ENCODE measurements around the gene GALNT17. TPM values are rescaled to one million over a fixed set of nuclear protein-coding genes. Genes with fewer than 3 reads are reported as not detected.

Gene GALNT17
- total RNA-seq, 4 donors from 2014 or later: 66.0 to 97.9 (median 76.0) TPM

DNA sequence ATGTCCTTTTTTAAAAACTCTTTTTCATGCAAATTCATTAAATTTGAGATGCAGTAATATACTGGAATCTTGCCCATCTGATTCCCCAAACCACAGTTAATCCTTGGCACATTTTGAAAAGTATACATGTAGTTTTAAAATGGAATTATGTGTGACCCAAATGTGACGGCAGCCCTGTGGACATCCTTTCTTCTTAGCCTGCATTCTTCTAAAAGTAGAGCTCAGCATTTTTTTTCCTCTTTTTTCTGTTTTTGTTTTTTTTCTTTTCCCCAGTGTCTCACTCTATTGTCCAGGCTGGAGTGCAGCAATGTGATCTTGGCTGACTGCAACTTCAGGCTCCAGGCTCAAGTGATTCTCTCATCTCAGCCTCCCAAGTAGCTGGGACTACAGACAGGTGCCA is 338.9 kb downstream of the GALNT17 start:
- TF ChIP-seq EP300 (IDR thresholded peaks at IDR 0.05) (no peak), POLR2A (IDR thresholded peaks at IDR 0.05) (no peak)
- TF ChIP-seq, protein P1, sequence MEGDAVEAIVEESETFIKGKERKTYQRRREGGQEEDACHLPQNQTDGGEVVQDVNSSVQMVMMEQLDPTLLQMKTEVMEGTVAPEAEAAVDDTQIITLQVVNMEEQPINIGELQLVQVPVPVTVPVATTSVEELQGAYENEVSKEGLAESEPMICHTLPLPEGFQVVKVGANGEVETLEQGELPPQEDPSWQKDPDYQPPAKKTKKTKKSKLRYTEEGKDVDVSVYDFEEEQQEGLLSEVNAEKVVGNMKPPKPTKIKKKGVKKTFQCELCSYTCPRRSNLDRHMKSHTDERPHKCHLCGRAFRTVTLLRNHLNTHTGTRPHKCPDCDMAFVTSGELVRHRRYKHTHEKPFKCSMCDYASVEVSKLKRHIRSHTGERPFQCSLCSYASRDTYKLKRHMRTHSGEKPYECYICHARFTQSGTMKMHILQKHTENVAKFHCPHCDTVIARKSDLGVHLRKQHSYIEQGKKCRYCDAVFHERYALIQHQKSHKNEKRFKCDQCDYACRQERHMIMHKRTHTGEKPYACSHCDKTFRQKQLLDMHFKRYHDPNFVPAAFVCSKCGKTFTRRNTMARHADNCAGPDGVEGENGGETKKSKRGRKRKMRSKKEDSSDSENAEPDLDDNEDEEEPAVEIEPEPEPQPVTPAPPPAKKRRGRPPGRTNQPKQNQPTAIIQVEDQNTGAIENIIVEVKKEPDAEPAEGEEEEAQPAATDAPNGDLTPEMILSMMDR (IDR thresholded peaks at IDR 0.05): no peak
- peaks cover 0 to 6% (median 0%) of the 10 kb centered on the region in 4 donors for H3K9me3 ChIP-seq

DNA sequence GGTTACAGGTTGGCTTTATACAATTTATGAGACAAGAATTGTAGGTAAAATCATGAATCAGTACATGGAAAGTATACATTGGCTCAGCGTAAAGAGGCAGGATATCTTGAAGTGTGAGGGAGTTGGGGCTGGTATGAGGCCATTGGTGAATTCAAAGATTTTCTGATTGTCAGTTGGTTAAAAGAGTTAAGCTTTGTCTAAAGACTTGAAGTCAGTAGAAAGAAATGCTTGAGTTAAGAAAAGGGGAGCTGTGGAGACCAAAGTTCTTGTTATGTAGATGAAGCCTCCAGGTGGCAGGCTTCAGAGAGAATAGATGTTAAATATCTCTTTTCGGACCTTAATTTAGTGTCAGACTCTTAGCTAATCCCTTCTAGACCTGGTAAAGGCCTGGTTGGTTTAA is 341.0 kb downstream of the GALNT17 start:
- WGBS, 2 donors: 93 to 94% methylated on average over 2 of the region's 2 CpGs
- Histone ChIP-seq H3K27ac (no peak overlapping the region), H3K9me3 (peaks cover 0 to 6% (median 0%) of the 10 kb centered on the region in 4 donors), H3K36me3 (peaks cover 0 to 5% (median 0%) of the 10 kb centered on the region in 3 donors), H3K27me3 (no peaks in the 10 kb centered on the region), H3K4me3 (no peak overlapping the region), H3K4me1 (no peaks in the 10 kb centered on the region)
- TF ChIP-seq EP300 (IDR thresholded peaks at IDR 0.05) (no peak), POLR2A (IDR thresholded peaks at IDR 0.05) (no peak)
- TF ChIP-seq, protein P1 (IDR thresholded peaks at IDR 0.05): no peak
- DNase-seq (ENCODE audit: low spot score in 2 of 2): no peak

More for the DNA sequence above, 338.9 kb downstream of the GALNT17 start:
- Histone ChIP-seq H3K27me3 (no peaks in the 10 kb centered on the region), H3K4me3 (no peak overlapping the region), H3K27ac (no peak overlapping the region), H3K36me3 (peaks cover 0 to 5% (median 0%) of the 10 kb centered on the region in 3 donors), H3K4me1 (no peaks in the 10 kb centered on the region)
- no peak for DNase-seq (ENCODE audit: low spot score in 2 of 2)
- 24 to 33% methylated on average over 1 of the region's 1 CpG for WGBS, 2 donors

DNA sequence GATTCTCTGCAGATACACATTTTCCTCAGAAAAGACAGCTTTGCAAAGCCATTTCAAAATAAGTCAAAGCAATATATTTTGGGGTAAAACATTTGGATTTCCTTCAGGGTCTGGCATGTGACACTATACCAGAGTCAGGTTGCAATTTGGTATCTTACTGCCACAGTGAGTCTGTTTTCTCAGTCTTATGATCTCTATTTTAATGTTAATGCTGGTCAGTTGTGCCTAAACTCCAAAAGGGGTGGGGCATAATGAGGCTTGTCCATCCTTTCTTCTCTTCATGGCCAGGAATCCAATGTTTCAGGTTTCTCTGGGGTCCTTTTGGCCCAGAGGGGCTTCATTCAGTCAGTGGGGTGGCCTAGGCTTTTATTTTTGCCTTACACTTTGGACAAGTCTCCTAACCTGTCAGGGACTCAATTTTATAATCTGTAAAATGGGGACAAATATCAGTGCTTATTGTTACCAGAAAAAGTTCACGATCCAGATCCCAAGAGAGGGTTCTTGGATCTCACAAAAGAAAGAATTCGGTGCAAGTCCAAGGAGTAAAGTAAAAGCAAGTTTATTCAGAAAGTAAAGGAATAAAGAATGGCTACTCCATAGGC is 341.5 kb downstream of the GALNT17 start:
- Histone ChIP-seq H3K9me3 (peaks cover 0 to 6% (median 0%) of the 10 kb centered on the region in 4 donors), H3K27ac (no peak overlapping the region), H3K27me3 (no peaks in the 10 kb centered on the region), H3K36me3 (peaks cover 0 to 5% (median 0%) of the 10 kb centered on the region in 3 donors), H3K4me3 (no peak overlapping the region), H3K4me1 (no peaks in the 10 kb centered on the region)
- no peak for DNase-seq (ENCODE audit: low spot score in 2 of 2)
- 81 to 87% methylated on average over 2 of the region's 2 CpGs for WGBS, 2 donors
- no peak for TF ChIP-seq POLR2A (IDR thresholded peaks at IDR 0.05)
- no peak for TF ChIP-seq EP300 (IDR thresholded peaks at IDR 0.05)
- TF ChIP-seq, protein P1 (IDR thresholded peaks at IDR 0.05): no peak

DNA sequence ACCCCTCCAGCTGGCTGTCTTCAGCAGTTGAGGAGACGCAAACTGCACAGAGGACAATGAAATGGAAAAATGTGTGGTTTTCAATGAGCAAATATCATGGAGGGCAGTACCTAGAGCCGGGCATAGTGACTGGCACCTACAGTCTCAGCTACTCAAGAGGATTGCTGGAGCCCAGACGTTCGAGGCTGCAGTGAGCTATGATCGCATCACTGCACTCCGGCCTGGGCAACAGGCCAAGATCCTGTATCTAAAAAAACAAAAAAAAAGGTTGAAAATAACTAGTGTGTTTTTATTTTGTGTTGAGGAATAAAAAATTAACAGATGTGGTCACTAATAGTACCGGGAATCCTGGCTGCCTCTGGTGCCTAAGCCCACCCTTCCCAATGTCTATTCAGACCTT is 345.5 kb downstream of the GALNT17 start:
- Histone ChIP-seq H3K4me1 (peaks cover 0 to 6% (median 0%) of the 10 kb centered on the region in 4 donors), H3K4me3 (no peak overlapping the region), H3K27me3 (no peaks in the 10 kb centered on the region), H3K27ac (no peak overlapping the region), H3K36me3 (peaks cover 0 to 5% (median 0%) of the 10 kb centered on the region in 3 donors), H3K9me3 (peaks cover 0 to 6% (median 0%) of the 10 kb centered on the region in 4 donors)
- DNase-seq (ENCODE audit: low spot score in 2 of 2): no peak
- 55 to 59% methylated on average over 7 of the region's 7 CpGs for WGBS, 2 donors
- TF ChIP-seq, protein P1 (IDR thresholded peaks at IDR 0.05): no peak
- TF ChIP-seq POLR2A (IDR thresholded peaks at IDR 0.05) (no peak), EP300 (IDR thresholded peaks at IDR 0.05) (no peak)

DNA sequence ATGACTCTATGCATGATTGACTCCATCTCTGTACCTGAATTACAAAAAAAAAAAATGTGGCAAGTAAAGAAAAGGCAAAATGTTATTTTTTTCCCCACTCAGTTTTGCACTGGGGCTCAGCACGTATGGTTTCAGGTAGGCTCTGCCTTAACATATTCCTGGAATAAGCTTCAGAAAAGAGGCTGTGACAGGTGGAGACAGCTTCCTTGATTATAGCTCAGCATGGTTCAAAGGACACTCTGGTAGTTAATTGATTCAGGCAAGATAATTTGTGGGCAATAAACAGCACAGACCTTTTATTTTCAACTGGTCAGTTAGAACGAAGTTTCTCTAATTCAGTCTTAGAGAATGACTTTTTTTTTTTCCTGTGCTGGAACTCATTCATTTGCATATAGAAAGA is 347.3 kb downstream of the GALNT17 start:
- H3K4me1 ChIP-seq: peaks cover 0 to 6% (median 0%) of the 10 kb centered on the region in 4 donors
- TF ChIP-seq POLR2A (IDR thresholded peaks at IDR 0.05) (no peak), EP300 (IDR thresholded peaks at IDR 0.05) (no peak)
- TF ChIP-seq, protein P1 (IDR thresholded peaks at IDR 0.05): no peak
- peaks cover 0 to 5% (median 0%) of the 10 kb centered on the region in 3 donors for H3K36me3 ChIP-seq
- DNase-seq (ENCODE audit: low spot score in 2 of 2): no peak
- H3K4me3 ChIP-seq: no peak overlapping the region
- H3K9me3 ChIP-seq: peaks cover 0 to 6% (median 0%) of the 10 kb centered on the region in 4 donors
- peak overlapping the region in 2 of 4 donors; percentile 13 to 77 for H3K27ac ChIP-seq
- 69 to 83% methylated on average over 2 of the region's 2 CpGs for WGBS, 2 donors
- no peaks in the 10 kb centered on the region for H3K27me3 ChIP-seq
